Endometrium (tissue), 2 donors: ENCODE results near the gene CLTB.

Source experiments
- FAIRE-seq: peaks from 2 replicates; lab custom pipeline; 2012; peaks lifted over from hg19 to GRCh38; lab: Jason Lieb, UNC
- donor health status: control.
- donor health status: control.

The CLTB gene

DNA sequence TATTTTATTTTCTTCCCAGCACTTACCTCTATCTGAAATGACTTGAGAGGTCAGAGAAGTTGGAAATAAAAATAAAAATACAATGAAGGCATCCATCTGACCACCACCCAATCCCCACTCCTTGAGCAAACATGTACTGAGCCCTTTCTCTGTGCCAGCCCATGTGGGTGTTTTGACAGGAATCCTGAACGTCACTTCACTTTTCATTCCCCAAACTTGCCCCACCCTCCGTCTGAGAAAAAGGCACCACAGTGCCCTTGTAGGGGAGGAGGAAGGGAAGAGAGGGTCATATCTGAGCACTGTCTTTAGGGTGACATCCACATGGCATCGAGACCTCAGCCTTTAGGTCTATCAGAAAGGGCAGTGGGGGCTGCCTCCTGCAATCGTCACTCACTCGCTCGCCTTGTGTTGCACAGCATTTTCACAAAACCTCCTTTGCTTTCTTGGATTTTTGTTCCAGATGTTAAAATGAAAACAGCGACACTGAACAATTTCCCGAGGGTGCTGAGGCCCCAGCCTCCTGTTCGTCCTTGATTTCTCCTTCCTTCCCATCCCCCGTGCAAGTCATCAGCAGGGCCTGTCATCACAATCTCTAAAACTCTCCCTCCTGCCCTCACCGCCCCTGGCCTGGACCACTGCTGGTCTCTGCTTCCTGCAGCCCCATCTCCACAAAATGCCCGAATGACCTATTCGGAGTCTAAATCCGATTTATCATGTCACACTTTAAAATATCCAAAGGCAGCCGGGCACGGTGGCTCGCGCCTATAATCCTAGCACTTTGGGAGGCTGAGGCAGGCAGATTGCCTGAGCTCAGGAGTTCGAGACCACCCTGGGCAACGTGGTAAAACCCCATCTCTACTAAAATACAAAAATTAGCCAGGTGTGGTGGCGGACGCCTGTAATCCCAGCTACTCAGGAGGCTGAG lies 14.8 kb downstream of the CLTB start:
- no peak for FAIRE-seq

DNA sequence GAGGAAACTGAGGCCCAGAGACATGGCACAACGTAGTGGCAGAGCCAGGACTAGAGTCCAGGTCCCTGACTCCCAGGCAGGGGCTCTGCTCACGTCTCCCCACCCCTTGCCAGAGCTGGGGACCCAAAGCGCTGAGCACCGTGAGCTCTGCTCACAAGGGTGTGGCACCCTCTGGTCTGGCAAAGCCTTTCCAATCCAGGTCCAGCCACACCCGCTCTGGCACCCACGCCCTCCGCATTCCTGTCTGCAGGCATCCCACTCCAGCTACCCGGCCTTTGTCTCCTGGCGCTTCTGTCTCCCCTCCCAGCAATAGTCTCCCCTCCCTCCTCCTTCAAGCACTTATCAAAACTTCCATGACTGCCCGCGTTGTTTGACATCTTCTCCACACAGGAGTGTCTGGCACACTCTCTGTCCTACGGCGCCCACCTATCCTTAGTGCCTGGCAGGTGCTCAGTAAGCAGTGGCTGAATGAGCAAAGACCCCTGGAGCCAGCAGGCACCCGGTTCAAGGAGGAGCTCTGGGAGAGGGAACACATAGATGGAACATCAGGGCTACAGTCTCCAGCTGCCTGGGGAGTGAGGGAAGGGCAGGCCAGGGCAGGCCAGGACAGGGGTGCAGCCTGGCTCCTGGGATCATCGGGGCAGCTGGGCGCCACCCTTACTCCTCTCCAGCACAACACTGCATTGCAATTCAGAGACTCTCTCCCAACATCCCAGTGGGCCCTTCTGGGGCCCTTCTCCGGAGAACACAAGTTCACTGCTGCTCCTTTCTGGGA lies 15.8 kb downstream of the CLTB start:
- no peak for FAIRE-seq

GRCh38 chr5:176397736-176398420 lies 18.5 kb downstream of the CLTB start:
- FAIRE-seq: no peak

GRCh38 chr5:176396330-176396729 lies 20.0 kb downstream of the CLTB start:
- FAIRE-seq: no peak

DNA sequence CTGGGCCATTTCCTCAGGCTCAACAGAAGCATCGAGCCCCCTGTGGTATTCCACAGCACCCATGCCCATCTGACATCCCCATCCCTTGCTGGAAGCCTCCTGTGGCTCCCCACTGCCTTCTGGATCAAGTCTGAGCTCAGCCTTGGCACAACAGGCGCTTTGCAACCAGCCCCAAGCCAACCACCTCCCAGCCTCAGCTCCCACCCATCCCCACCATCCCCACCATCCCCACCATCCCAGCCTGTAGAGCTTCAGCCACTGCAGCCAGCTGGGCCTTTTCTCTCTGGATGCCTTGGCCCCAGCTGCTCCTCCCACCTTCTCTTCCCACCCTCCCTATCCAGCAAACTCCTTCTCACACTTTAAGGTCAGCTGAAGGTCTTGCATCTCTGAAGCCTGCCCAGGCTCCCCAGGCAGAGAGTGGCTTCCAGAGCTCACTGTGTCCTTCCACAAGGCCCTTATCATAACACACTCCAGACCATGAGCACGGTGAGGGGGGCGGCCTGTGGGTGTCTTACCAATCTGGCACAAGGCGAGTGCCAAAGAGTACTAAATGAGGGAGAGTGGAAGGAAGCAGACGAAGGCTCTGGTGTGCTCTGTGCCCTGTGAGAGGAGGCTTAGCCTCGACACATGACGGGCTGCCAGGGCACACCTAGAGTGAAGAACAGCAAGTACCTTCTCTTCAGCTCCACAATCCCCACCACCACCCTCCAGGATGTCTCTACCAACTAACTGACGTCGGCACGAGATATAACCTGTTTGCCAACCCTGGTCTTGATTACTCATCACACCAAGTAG lies 21.3 kb downstream of the CLTB start:
- FAIRE-seq: no peak

DNA sequence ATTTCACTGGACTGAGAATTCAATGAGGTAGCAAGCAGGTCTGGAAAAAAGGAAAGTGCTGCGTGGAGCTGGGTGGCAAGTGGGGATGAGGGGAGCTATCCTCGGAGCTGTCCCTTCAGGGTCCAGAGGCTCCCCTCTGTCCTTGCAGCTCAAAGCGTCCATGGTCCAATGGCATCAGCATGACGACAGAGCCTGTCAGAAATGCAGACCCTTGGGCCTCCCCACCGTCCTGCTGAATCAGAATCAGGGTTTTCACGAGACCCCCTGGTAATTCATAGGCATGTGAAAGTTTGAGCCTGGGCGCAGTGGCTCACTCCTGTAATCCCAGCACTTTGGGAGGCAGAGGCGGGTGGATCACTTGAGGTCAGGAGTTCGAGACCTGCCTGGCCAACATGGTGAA lies 22.2 kb downstream of the CLTB start:
- no peak for FAIRE-seq

- FAIRE-seq: no peak
These were observed 23.8 kb downstream of the CLTB start for GRCh38 chr5:176392526-176392925.

- no peak for FAIRE-seq
These were observed 24.3 kb downstream of the CLTB start for GRCh38 chr5:176391999-176392398.

- no peak for FAIRE-seq
These were observed 24.9 kb downstream of the CLTB start for GRCh38 chr5:176391479-176391878.

DNA sequence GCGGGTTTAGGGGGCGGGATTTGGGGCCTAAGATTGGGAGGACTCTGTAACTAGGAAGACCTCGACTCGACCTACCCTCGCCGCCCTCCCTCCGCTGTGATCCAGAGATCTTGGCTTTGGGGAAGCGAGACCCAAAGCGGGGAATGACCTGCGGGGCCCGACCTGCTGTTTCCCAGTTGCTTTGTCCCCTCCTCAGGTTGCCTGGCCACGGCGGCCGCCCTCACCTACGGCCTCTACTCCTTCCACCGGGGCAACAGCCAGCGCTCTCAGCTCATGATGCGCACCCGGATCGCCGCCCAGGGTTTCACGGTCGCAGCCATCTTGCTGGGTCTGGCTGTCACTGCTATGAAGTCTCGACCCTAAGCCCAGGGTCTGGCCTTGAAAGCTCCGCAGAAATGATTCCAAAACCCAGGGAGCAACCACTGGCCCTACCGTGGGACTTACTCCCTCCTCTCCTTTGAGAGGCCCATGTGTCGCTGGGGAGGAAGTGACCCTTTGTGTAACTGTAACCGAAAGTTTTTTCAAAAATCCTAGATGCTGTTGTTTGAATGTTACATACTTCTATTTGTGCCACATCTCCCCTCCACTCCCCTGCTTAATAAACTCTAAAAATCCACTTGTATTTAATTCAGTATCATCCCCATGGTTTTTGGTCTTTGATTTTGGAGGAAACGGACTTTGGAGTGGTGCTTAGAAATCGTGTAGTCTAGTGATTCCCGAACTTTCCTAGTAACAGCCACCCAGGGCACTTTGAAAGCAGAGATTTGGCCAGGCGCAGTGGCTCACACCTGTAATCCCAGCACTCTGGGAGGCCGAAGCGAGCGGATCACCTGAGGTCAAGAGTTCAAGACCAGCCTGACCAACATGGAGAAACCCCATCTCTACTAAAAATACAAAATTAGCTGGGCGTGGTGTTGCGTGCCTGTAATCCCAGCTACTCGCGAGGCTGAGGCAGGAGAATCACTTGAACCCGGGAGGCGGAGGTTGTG lies 26.9 kb downstream of the CLTB start:
- FAIRE-seq: no peak

- peak; percentile 83 for FAIRE-seq
These were observed 27.8 kb downstream of the CLTB start, which contains the start of the genes HIGD2A and NOP16 for GRCh38 chr5:176388444-176389134. Gene HIGD2A, plus strand, starts transcription at chr5:176388751. Its CDS starts 69 bp downstream, at chr5:176388820. Gene NOP16, minus strand, starts transcription at chr5:176388598. Its CDS starts 59 bp downstream, at chr5:176388539.

DNA sequence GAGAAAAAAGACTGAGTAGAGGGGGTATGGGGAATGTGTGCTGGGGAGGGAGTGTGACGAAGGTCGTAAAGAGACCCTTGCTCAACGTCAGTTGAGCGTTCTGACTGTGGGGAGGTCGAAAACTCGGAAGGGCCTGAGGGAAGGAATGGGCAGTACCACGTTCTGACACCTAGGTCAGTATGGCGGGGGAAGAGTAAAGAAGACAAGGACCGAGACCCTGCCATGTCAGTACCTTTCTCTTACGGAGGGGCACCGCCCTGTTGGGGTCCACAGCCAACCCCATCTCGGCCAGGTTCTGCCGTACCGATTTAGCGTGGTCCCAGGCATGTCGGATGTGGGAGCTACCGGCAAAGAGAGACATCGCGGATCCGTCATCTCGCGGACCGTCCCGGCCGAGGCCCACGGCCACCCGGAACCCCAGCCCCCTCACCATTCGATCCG lies 28.3 kb downstream of the CLTB start:
- no peak for FAIRE-seq

- FAIRE-seq: no peak
These were observed 28.9 kb downstream of the CLTB start for GRCh38 chr5:176387384-176387925.

DNA sequence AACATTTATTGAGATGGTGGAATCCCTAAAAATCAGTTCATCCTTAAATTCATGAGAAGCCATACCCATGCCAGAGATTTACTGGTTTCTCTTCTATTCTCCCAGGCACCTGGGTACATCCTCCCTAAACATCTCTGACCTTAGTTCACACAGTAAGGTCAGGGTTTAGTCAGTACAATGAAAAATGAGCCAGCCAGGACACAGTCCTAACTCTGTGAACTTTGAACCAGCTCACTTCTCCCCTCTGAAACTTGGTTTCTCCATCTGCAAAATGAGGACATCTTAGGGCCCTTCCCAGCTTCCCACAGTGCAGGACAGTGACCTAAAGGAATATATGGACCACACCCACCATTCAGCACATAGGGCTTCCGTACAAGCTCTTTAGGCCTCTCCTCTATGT lies 29.8 kb downstream of the CLTB start:
- FAIRE-seq: no peak

DNA sequence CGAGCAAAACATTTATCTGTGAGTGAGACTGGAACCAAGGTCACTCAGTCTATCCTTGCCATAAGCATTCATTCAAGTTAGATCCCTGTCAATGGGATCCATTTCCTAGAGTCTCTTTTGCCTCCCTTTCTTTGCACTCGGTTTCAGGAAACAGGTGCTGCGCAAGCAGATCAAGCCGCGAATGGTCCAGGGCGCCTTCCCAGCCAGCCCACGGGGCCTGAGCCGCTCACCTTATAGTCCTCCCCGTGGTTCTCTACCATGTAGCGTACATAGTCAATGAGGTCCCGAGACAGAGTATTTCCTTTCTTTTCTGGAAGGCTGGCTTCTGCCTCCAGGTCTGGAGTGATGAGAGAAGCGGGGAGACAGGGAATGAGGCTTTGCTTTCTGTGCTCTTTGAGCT lies 31.3 kb downstream of the CLTB start:
- FAIRE-seq: no peak

GRCh38 chr5:176384366-176384930 lies 31.9 kb downstream of the CLTB start:
- no peak for FAIRE-seq

- no peak for FAIRE-seq
These were observed 32.4 kb downstream of the CLTB start for GRCh38 chr5:176383961-176384360.

- no peak for FAIRE-seq
These were observed 33.0 kb downstream of the CLTB start for GRCh38 chr5:176383248-176383905.
